ENCODE measurements around the gene MTF2.
"Not testable (repeated sequence)": the region's sequence is repeated elsewhere in the genome, so short reads cannot be mapped to it uniquely, and the experiment has no call there.

The MTF2 gene

DNA sequence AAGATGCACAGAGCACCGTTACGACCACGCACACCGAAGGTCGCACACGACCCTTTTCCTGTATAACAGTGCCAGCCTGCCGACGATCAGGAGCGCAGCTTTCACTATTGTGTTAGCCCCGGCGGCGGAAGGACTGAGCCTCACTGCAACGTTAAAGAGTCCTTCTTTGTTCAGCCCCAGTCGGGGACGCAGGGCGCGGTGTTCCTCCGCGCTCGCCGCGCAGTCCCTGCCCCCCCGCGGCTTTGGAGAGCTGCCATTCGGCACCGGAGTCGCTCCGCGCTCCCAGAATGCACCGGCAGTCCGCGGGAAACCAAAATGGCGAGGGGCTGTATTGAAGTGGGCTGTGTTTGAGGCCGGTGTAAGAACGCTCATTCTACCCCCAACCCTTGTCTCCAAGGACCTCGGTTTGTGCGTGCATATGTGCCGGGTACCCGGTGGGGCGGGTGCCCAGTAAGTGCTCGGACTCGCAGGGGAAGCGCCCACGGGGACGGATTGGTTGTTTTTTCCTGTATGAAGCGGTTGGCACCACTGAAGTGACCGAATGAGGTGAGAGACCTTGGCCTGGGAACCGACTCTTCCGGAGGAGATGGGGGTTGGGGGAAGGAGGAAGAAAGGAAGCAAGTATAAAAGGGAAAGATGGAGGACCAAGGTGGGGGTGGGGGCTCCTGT lies at the start of gene MTF2:
MTF2 (plus strand) TSS at position 298 of the 669 bp plus-strand sequence; CDS start at position 542, 244 bp downstream.
- Histone ChIP-seq H3K27me3 (ENCODE audit: insufficient read depth, low read depth, severe bottlenecking) (no peaks in the 10 kb centered on the region), H3K36me3 (peaks cover 19% of the 10 kb centered on the region), H3K27ac (peak within 1 kb of the TSS; percentile 92), H3K4me3 (ENCODE audit: low read depth, low read length) (peak within 1 kb of the TSS; percentile 96), H3K9me3 (ENCODE audit: severe bottlenecking) (peaks cover 2% of the 10 kb centered on the region)
- TF ChIP-seq, protein P1, sequence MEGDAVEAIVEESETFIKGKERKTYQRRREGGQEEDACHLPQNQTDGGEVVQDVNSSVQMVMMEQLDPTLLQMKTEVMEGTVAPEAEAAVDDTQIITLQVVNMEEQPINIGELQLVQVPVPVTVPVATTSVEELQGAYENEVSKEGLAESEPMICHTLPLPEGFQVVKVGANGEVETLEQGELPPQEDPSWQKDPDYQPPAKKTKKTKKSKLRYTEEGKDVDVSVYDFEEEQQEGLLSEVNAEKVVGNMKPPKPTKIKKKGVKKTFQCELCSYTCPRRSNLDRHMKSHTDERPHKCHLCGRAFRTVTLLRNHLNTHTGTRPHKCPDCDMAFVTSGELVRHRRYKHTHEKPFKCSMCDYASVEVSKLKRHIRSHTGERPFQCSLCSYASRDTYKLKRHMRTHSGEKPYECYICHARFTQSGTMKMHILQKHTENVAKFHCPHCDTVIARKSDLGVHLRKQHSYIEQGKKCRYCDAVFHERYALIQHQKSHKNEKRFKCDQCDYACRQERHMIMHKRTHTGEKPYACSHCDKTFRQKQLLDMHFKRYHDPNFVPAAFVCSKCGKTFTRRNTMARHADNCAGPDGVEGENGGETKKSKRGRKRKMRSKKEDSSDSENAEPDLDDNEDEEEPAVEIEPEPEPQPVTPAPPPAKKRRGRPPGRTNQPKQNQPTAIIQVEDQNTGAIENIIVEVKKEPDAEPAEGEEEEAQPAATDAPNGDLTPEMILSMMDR (IDR thresholded peaks at IDR 0.05; ENCODE audit: low read depth, low read length) = no peak
- peak; percentile 97 for DNase-seq

DNA sequence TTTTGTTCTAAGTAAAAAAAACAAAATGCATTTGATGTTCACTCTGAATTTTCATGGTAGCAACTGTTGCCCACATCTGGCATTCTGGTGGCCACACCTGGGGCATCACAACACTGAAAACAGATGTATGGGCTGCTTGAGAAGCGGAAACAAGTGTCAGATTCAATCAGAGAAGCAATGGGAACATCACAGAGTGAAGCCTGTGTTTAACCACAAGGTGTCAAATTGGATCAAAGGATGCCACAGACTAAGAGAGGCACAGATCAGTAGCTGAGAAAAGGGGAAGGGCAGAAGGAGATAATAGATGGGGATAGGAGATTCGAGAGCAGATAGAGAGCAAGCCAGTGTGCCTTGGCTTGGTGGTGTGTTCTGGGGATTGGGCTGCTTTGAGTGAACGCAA lies 49.8 kb upstream of the MTF2 start:
- Histone ChIP-seq H3K27me3 (ENCODE audit: insufficient read depth, low read depth, severe bottlenecking) (no peaks in the 10 kb centered on the region), H3K27ac (no peak overlapping the region), H3K36me3 (no peaks in the 10 kb centered on the region), H3K4me3 (ENCODE audit: low read depth, low read length) (no peak overlapping the region), H3K9me3 (ENCODE audit: severe bottlenecking) (no peaks in the 10 kb centered on the region)
- no peak for DNase-seq
- TF ChIP-seq, protein P1 (IDR thresholded peaks at IDR 0.05; ENCODE audit: low read depth, low read length) = no peak

DNA sequence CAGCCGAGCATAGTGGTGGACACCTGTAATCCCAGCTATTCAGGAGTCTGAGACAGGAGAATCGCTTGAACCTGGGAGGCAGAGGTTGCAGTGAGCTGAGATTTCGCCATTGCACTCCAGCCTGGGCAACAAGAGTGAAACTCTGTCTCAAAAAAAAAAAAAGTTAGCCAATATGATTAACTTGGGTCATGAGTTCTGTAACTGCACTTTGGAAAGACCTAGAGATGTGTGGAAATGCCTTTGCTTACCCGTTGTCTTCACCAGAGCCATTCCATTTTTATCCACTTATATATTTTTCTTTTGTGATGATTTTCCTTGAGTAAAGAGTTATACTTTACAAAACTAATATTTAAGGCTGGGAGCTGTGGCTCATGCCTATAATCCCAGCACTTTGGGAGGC lies 48.9 kb upstream of the MTF2 start:
- DNase-seq; H3K4me3 ChIP-seq (ENCODE audit: low read depth, low read length); H3K27ac ChIP-seq; H3K36me3 ChIP-seq; H3K27me3 ChIP-seq (ENCODE audit: insufficient read depth, low read depth, severe bottlenecking); H3K9me3 ChIP-seq (ENCODE audit: severe bottlenecking): not testable (repeated sequence)

DNA sequence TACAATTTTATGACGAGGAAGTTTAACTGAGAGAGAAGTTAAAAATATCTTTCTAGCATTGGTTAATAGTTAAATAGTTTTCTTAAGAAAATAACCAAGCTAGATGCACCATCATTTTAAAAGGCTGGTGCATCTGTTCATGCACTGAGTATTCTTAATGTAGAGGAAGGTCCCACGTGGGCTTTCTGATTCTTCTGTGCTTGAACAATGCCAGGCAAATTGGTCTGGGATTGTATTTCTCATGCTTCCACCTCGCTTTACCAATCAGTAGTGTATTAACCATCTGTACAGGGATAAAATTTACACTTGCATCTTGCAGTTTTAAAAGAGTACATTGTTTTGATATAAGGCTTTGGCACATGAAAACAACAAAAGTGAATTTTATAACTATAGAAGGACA lies 47.4 kb upstream of the MTF2 start:
- no peaks in the 10 kb centered on the region for H3K27me3 ChIP-seq (ENCODE audit: insufficient read depth, low read depth, severe bottlenecking)

DNA sequence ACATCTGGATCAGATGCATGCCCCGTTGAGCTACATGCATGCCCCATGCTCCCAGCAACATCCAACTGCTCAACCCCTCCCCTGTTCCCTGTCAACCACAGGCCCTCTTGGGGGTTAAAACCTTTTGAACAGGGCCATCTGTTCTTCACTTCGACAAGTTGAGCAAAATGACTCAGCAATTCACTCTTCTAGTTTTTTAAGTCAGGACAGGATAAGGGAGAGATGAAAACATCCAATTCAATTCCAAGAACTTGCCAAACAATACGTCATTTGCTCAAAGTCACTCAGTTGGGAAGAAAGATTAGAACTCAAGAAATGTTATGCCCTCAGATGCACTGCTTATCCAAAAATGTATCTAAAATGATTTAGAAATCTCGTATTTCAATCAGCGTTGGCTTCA lies 46.1 kb upstream of the MTF2 start:
- no peak overlapping the region for H3K27ac ChIP-seq
- TF ChIP-seq, protein P1 (IDR thresholded peaks at IDR 0.05; ENCODE audit: low read depth, low read length) = no peak
- H3K36me3 ChIP-seq = no peaks in the 10 kb centered on the region
- H3K9me3 ChIP-seq (ENCODE audit: severe bottlenecking) = no peaks in the 10 kb centered on the region
- H3K4me3 ChIP-seq (ENCODE audit: low read depth, low read length) = no peak overlapping the region
- DNase-seq = peak; percentile 42
- H3K27me3 ChIP-seq (ENCODE audit: insufficient read depth, low read depth, severe bottlenecking) = no peaks in the 10 kb centered on the region

More for the DNA sequence above, 47.4 kb upstream of the MTF2 start:
- Histone ChIP-seq H3K9me3 (ENCODE audit: severe bottlenecking) (no peaks in the 10 kb centered on the region), H3K27ac (no peak overlapping the region), H3K4me3 (ENCODE audit: low read depth, low read length) (no peak overlapping the region), H3K36me3 (no peaks in the 10 kb centered on the region)
- no peak for DNase-seq
- TF ChIP-seq, protein P1 (IDR thresholded peaks at IDR 0.05; ENCODE audit: low read depth, low read length) = no peak

DNA sequence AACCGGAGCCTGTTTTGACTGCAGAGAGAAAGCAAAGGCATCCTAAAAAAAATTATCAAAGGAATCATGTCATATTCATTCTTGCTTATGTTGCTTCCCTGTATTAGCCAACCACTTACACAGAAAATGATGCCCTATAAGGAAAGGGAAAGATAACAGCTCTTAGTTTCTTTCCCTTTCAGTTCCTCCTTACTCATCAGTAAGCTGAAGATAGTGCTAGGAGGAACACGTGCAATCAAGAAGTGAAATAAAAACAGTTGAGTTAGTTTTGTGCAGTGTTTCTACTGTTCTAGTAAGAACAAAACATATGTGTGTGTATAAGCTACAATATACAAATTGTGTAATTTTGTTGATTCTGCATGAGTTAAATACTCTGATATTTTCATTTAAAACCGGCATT lies 45.3 kb upstream of the MTF2 start:
- H3K9me3 ChIP-seq (ENCODE audit: severe bottlenecking) = no peaks in the 10 kb centered on the region
- no peaks in the 10 kb centered on the region for H3K27me3 ChIP-seq (ENCODE audit: insufficient read depth, low read depth, severe bottlenecking)
- DNase-seq = no peak
- H3K27ac ChIP-seq = no peak overlapping the region
- TF ChIP-seq, protein P1 (IDR thresholded peaks at IDR 0.05; ENCODE audit: low read depth, low read length) = no peak
- H3K4me3 ChIP-seq (ENCODE audit: low read depth, low read length) = no peak overlapping the region
- H3K36me3 ChIP-seq = no peaks in the 10 kb centered on the region
